ENCODE measurements around the gene ZMYND15. TPM values are rescaled to one million over a fixed set of nuclear protein-coding genes. Genes with fewer than 3 reads are reported as not detected.
"Not testable (repeated sequence)": the region's sequence is repeated elsewhere in the genome, so short reads cannot be mapped to it uniquely, and the experiment has no call there.

ZMYND15 gene
- polyA plus RNA-seq, 1 donor (not counting 4 experiments of a cell fraction or from before 2014, with no cell fraction given): 0.25 TPM

DNA sequence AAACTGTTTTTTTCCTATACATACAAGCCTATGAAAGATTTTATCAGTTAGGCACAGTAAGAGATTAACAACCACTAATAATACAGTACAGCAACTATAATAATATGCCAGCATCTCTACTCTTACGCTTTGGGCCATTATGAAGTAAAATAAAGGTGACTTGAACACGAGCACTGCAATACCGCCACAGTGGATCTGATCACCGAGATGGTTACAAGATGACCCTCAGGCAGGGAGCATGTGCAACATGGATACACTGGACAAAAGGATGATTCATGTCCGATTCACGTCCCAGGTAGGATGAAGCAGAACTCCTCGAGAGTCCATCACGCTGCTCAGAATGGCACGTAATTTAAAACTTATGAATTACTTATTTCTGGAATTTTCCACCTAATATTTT lies 46.2 kb upstream of the ZMYND15 start:
- Histone ChIP-seq H3K9ac (ENCODE audit: control insufficient read depth, extremely low read depth, insufficient read depth, low read length) (no peak overlapping the region), H3K27ac (ENCODE audit: control insufficient read depth, insufficient read depth, low read length) (no peak overlapping the region), H4K20me1 (ENCODE audit: control insufficient read depth, extremely low read depth, insufficient read depth, low read length) (peaks cover 3% of the 10 kb centered on the region), H3K4me3 (ENCODE audit: control insufficient read depth in 2 of 3, extremely low read depth in 1 of 3, insufficient read depth in 2 of 3, low read depth in 1 of 3, low read length in 3 of 3) (no peak overlapping the region), H3K4me1 (ENCODE audit: control insufficient read depth, extremely low read depth, insufficient read depth, low read length) (no peaks in the 10 kb centered on the region), H3K9me1 (ENCODE audit: control insufficient read depth, extremely low read depth, insufficient read depth, low read length) (no peaks in the 10 kb centered on the region), H3K27me3 (ENCODE audit: control insufficient read depth, extremely low read depth, insufficient read depth, low read length) (no peaks in the 10 kb centered on the region), H3K4me2 (ENCODE audit: control insufficient read depth, extremely low read depth, insufficient read depth, low read depth, low read length) (no peak overlapping the region), H2AFZ (ENCODE audit: control insufficient read depth, low read length) (no peak overlapping the region), H3K36me3 (ENCODE audit: control insufficient read depth in 2 of 2, extremely low read depth in 1 of 2, insufficient read depth in 2 of 2, low read length in 2 of 2) (peaks cover 12 to 31% of the 10 kb centered on the region in 2 experiments), H3K79me2 (ENCODE audit: control insufficient read depth, insufficient read depth, low read length) (peaks cover 59% of the 10 kb centered on the region), H3K9me3 (ENCODE audit: control insufficient read depth, low read depth, low read length) (no peaks in the 10 kb centered on the region)
- TF ChIP-seq EZH2 (IDR thresholded peaks at IDR 0.05; ENCODE audit: low read length): no peak
- TF ChIP-seq, protein P1, sequence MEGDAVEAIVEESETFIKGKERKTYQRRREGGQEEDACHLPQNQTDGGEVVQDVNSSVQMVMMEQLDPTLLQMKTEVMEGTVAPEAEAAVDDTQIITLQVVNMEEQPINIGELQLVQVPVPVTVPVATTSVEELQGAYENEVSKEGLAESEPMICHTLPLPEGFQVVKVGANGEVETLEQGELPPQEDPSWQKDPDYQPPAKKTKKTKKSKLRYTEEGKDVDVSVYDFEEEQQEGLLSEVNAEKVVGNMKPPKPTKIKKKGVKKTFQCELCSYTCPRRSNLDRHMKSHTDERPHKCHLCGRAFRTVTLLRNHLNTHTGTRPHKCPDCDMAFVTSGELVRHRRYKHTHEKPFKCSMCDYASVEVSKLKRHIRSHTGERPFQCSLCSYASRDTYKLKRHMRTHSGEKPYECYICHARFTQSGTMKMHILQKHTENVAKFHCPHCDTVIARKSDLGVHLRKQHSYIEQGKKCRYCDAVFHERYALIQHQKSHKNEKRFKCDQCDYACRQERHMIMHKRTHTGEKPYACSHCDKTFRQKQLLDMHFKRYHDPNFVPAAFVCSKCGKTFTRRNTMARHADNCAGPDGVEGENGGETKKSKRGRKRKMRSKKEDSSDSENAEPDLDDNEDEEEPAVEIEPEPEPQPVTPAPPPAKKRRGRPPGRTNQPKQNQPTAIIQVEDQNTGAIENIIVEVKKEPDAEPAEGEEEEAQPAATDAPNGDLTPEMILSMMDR (optimal IDR thresholded peaks at IDR 0.05 in 1 of 3, IDR thresholded peaks at IDR 0.05 in 1 of 3, conservative IDR thresholded peaks at IDR 0.05 in 1 of 3; ENCODE audit: extremely low read depth in 1 of 3, insufficient read depth in 2 of 3, low read length in 3 of 3): no peak
- dilution Hi-C loops (cut with MboI; ENCODE audit: extremely low pct_ligation_motif_present, low sequenced_read_pairs): no loop called here
- no peak for FAIRE-seq
- DNase-seq (ENCODE audit: low read depth, low spot score): no peak

DNA sequence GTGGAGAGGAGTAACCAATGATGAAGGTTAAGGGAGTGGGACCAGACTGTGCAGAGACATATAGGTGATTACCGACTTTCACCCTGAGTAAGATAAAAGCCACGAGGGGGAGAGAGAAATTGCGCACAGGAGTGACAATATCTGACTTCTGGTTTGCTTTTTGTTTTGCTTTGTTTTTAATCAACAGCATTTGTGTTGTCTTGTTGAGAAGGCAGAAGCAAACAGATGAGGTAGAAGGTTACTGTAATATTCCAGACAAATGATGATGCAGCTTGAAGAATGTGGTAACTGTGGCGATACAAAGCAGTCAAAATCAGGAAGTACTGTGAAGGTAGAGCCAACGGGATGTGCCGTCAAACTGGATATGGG lies 43.2 kb upstream of the ZMYND15 start:
- H3K79me2 ChIP-seq (ENCODE audit: control insufficient read depth, insufficient read depth, low read length): peaks cover 72% of the 10 kb centered on the region
- H4K20me1 ChIP-seq (ENCODE audit: control insufficient read depth, extremely low read depth, insufficient read depth, low read length): peaks cover 3% of the 10 kb centered on the region
- no peaks in the 10 kb centered on the region for H3K9me3 ChIP-seq (ENCODE audit: control insufficient read depth, low read depth, low read length)
- no peak overlapping the region for H3K27ac ChIP-seq (ENCODE audit: control insufficient read depth, insufficient read depth, low read length)
- no peaks in the 10 kb centered on the region for H3K27me3 ChIP-seq (ENCODE audit: control insufficient read depth, extremely low read depth, insufficient read depth, low read length)
- H2AFZ ChIP-seq (ENCODE audit: control insufficient read depth, low read length): no peak overlapping the region
- no peak for TF ChIP-seq EZH2 (IDR thresholded peaks at IDR 0.05; ENCODE audit: low read length)
- TF ChIP-seq, protein P1 (optimal IDR thresholded peaks at IDR 0.05 in 1 of 3, IDR thresholded peaks at IDR 0.05 in 1 of 3, conservative IDR thresholded peaks at IDR 0.05 in 1 of 3; ENCODE audit: extremely low read depth in 1 of 3, insufficient read depth in 2 of 3, low read length in 3 of 3): no peak
- H3K9ac ChIP-seq (ENCODE audit: control insufficient read depth, extremely low read depth, insufficient read depth, low read length): no peak overlapping the region
- H3K36me3 ChIP-seq (ENCODE audit: control insufficient read depth in 2 of 2, extremely low read depth in 1 of 2, insufficient read depth in 2 of 2, low read length in 2 of 2): peaks cover 5 to 26% of the 10 kb centered on the region in 2 experiments
- H3K9me1 ChIP-seq (ENCODE audit: control insufficient read depth, extremely low read depth, insufficient read depth, low read length): no peaks in the 10 kb centered on the region
- no peak overlapping the region for H3K4me3 ChIP-seq (ENCODE audit: control insufficient read depth in 2 of 3, extremely low read depth in 1 of 3, insufficient read depth in 2 of 3, low read depth in 1 of 3, low read length in 3 of 3)
- H3K4me2 ChIP-seq (ENCODE audit: control insufficient read depth, extremely low read depth, insufficient read depth, low read depth, low read length): no peak overlapping the region
- FAIRE-seq (no peak), DNase-seq (ENCODE audit: low read depth, low spot score) (no peak)
- H3K4me1 ChIP-seq (ENCODE audit: control insufficient read depth, extremely low read depth, insufficient read depth, low read length): no peaks in the 10 kb centered on the region
- dilution Hi-C loops (cut with MboI; ENCODE audit: extremely low pct_ligation_motif_present, low sequenced_read_pairs): no loop called here

DNA sequence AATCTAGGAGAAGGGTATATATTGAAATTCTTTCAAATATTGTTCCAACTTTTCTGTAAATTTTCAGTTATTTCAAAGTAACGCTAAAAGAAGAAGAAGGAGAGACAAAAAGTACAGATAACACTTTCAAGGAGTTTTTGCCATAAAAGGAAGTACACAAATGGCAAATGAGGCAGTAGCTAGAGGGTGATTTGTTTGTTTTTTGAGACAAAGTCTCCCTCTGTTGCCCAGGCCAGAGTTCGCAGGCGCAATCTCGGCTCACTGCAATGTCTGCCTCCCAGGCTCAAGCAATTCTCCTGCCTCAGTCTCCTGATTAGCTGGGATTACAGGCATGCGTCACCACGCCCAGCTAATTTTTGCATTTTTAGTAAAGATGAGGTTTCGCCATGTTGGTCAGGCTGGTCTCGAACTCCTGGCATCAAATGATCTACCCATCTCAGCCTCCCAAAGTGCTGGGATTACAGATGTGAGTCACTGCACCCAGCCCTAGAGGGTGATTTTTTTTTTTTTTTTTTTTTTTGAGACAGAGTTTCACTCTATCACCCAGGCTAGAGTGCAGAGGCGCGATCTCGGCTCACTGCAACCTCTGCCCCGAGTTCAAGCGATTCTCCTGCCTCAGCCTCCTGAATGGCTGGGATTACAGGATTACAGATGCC lies 40.1 kb upstream of the ZMYND15 start:
- H3K4me1 ChIP-seq (ENCODE audit: control insufficient read depth, extremely low read depth, insufficient read depth, low read length); H4K20me1 ChIP-seq (ENCODE audit: control insufficient read depth, extremely low read depth, insufficient read depth, low read length); H3K9ac ChIP-seq (ENCODE audit: control insufficient read depth, extremely low read depth, insufficient read depth, low read length); H3K9me3 ChIP-seq (ENCODE audit: control insufficient read depth, low read depth, low read length); FAIRE-seq; H3K9me1 ChIP-seq (ENCODE audit: control insufficient read depth, extremely low read depth, insufficient read depth, low read length); H3K27me3 ChIP-seq (ENCODE audit: control insufficient read depth, extremely low read depth, insufficient read depth, low read length); H3K4me2 ChIP-seq (ENCODE audit: control insufficient read depth, extremely low read depth, insufficient read depth, low read depth, low read length); H3K4me3 ChIP-seq (ENCODE audit: control insufficient read depth in 2 of 3, extremely low read depth in 1 of 3, insufficient read depth in 2 of 3, low read depth in 1 of 3, low read length in 3 of 3); H2AFZ ChIP-seq (ENCODE audit: control insufficient read depth, low read length); H3K27ac ChIP-seq (ENCODE audit: control insufficient read depth, insufficient read depth, low read length); dilution Hi-C loops (cut with MboI; ENCODE audit: extremely low pct_ligation_motif_present, low sequenced_read_pairs); DNase-seq (ENCODE audit: low read depth, low spot score): not testable (repeated sequence)
- peaks cover 70% of the 10 kb centered on the region for H3K79me2 ChIP-seq (ENCODE audit: control insufficient read depth, insufficient read depth, low read length)
- H3K36me3 ChIP-seq (ENCODE audit: control insufficient read depth in 2 of 2, extremely low read depth in 1 of 2, insufficient read depth in 2 of 2, low read length in 2 of 2): peaks cover 4 to 16% of the 10 kb centered on the region in 2 experiments

Data from keratinocyte (primary cell).